ENCODE measurements around the gene ALDH2. TPM values are rescaled to one million over a fixed set of nuclear protein-coding genes. Genes with fewer than 3 reads are reported as not detected.
"Not testable (repeated sequence)": the region's sequence is repeated elsewhere in the genome, so short reads cannot be mapped to it uniquely, and the experiment has no call there.

The ALDH2 gene
- 28.1 TPM for polyA plus RNA-seq (2013, experiment 1 of 2)
- polyA plus RNA-seq (2013, experiment 2 of 2): 30.7 TPM

- Histone ChIP-seq H3K27ac (ENCODE audit: low read depth, low read length) (peak within 1 kb of the TSS; percentile 71; the same call in 1 of the 2 replicates), H3K27me3 (ENCODE audit: insufficient read depth, low read length) (peaks cover 8% of the 10 kb centered on the region; the same call in 1 of the 2 replicates), H3K4me3 (ENCODE audit: low read length) (peak within 1 kb of the TSS; percentile 74), H3K36me3 (ENCODE audit: insufficient read depth, low read length) (no peaks in the 10 kb centered on the region), H3K4me1 (ENCODE audit: insufficient read depth, low read length) (peaks cover 9% of the 10 kb centered on the region), H3K9me3 (ENCODE audit: insufficient read depth, low read depth, low read length) (no peaks in the 10 kb centered on the region), H3K9ac (ENCODE audit: low read depth, low read length) (peak within 1 kb of the TSS; percentile 82)
- WGBS: under 1% methylated on average over 73 of the region's 73 CpGs
Measured at GRCh38 chr12:111766608-111767361, at the start of gene ALDH2. TSS of gene ALDH2 (plus strand) at chr12:111766933. CDS start at chr12:111766983, 50 bp downstream.

- not testable (repeated sequence) for H3K4me1 ChIP-seq (ENCODE audit: insufficient read depth, low read length); H3K9ac ChIP-seq (ENCODE audit: low read depth, low read length); H3K9me3 ChIP-seq (ENCODE audit: insufficient read depth, low read depth, low read length); H3K4me3 ChIP-seq (ENCODE audit: low read length); H3K27me3 ChIP-seq (ENCODE audit: insufficient read depth, low read length); H3K27ac ChIP-seq (ENCODE audit: low read depth, low read length)
- 97% methylated on average over 10 of the region's 10 CpGs for WGBS
- peaks cover 54% of the 10 kb centered on the region for H3K36me3 ChIP-seq (ENCODE audit: insufficient read depth, low read length)
Measured at GRCh38 chr12:111719316-111719715, 47.4 kb upstream of the ALDH2 start.

GRCh38 chr12:111720457-111720856 is 46.3 kb upstream of the ALDH2 start:
- Histone ChIP-seq H3K4me3 (ENCODE audit: low read length) (no peak overlapping the region), H3K36me3 (ENCODE audit: insufficient read depth, low read length) (peaks cover 54% of the 10 kb centered on the region), H3K27me3 (ENCODE audit: insufficient read depth, low read length) (no peaks in the 10 kb centered on the region), H3K27ac (ENCODE audit: low read depth, low read length) (no peak overlapping the region), H3K9ac (ENCODE audit: low read depth, low read length) (no peak overlapping the region), H3K9me3 (ENCODE audit: insufficient read depth, low read depth, low read length) (peaks cover 3% of the 10 kb centered on the region; the same call in 1 of the 2 replicates), H3K4me1 (ENCODE audit: insufficient read depth, low read length) (no peaks in the 10 kb centered on the region)
- WGBS: 97% methylated on average over 4 of the region's 6 CpGs

GRCh38 chr12:111723646-111724360 is 42.9 kb upstream of the ALDH2 start:
- H3K27ac ChIP-seq (ENCODE audit: low read depth, low read length); H3K4me3 ChIP-seq (ENCODE audit: low read length); H3K4me1 ChIP-seq (ENCODE audit: insufficient read depth, low read length); H3K9ac ChIP-seq (ENCODE audit: low read depth, low read length); H3K9me3 ChIP-seq (ENCODE audit: insufficient read depth, low read depth, low read length); H3K27me3 ChIP-seq (ENCODE audit: insufficient read depth, low read length): not testable (repeated sequence)
- WGBS: 95% methylated on average over 41 of the region's 46 CpGs
- H3K36me3 ChIP-seq (ENCODE audit: insufficient read depth, low read length): peaks cover 46% of the 10 kb centered on the region

- H3K27ac ChIP-seq (ENCODE audit: low read depth, low read length): no peak overlapping the region
- peaks cover 40% of the 10 kb centered on the region for H3K36me3 ChIP-seq (ENCODE audit: insufficient read depth, low read length)
Measured at GRCh38 chr12:111728795-111729194, 37.9 kb upstream of the ALDH2 start.

GRCh38 chr12:111730420-111730819 is 36.3 kb upstream of the ALDH2 start:
- 89% methylated on average over 9 of the region's 9 CpGs for WGBS
- Histone ChIP-seq H3K4me1 (ENCODE audit: insufficient read depth, low read length) (no peaks in the 10 kb centered on the region), H3K9ac (ENCODE audit: low read depth, low read length) (no peak overlapping the region), H3K36me3 (ENCODE audit: insufficient read depth, low read length) (peaks cover 37% of the 10 kb centered on the region), H3K27ac (ENCODE audit: low read depth, low read length) (no peak overlapping the region), H3K9me3 (ENCODE audit: insufficient read depth, low read depth, low read length) (no peaks in the 10 kb centered on the region), H3K27me3 (ENCODE audit: insufficient read depth, low read length) (no peaks in the 10 kb centered on the region), H3K4me3 (ENCODE audit: low read length) (no peak overlapping the region)

More at GRCh38 chr12:111728795-111729194, 37.9 kb upstream of the ALDH2 start:
- H3K27me3 ChIP-seq (ENCODE audit: insufficient read depth, low read length): no peaks in the 10 kb centered on the region
- peaks cover 3% of the 10 kb centered on the region; the same call in 1 of the 2 replicates for H3K9me3 ChIP-seq (ENCODE audit: insufficient read depth, low read depth, low read length)
- H3K9ac ChIP-seq (ENCODE audit: low read depth, low read length): no peak overlapping the region
- WGBS: 95% methylated on average over 2 of the region's 2 CpGs
- H3K4me3 ChIP-seq (ENCODE audit: low read length): no peak overlapping the region
- no peaks in the 10 kb centered on the region for H3K4me1 ChIP-seq (ENCODE audit: insufficient read depth, low read length)

GRCh38 chr12:111732786-111733185 is 33.9 kb upstream of the ALDH2 start:
- no peak overlapping the region for H3K27ac ChIP-seq (ENCODE audit: low read depth, low read length)
- H3K27me3 ChIP-seq (ENCODE audit: insufficient read depth, low read length): no peaks in the 10 kb centered on the region
- 95% methylated on average over 4 of the region's 4 CpGs for whole genome bisulfite sequencing
- H3K9me3 ChIP-seq (ENCODE audit: insufficient read depth, low read depth, low read length): no peaks in the 10 kb centered on the region
- no peak overlapping the region for H3K9ac ChIP-seq (ENCODE audit: low read depth, low read length)
- H3K36me3 ChIP-seq (ENCODE audit: insufficient read depth, low read length): peaks cover 39% of the 10 kb centered on the region
- H3K4me1 ChIP-seq (ENCODE audit: insufficient read depth, low read length): no peaks in the 10 kb centered on the region
- no peak overlapping the region for H3K4me3 ChIP-seq (ENCODE audit: low read length)

GRCh38 chr12:111733340-111733915 is 33.3 kb upstream of the ALDH2 start:
- H3K36me3 ChIP-seq (ENCODE audit: insufficient read depth, low read length): peaks cover 37% of the 10 kb centered on the region
- H3K27ac ChIP-seq (ENCODE audit: low read depth, low read length): no peak overlapping the region
- no peaks in the 10 kb centered on the region for H3K27me3 ChIP-seq (ENCODE audit: insufficient read depth, low read length)
- H3K4me3 ChIP-seq (ENCODE audit: low read length): no peak overlapping the region
- no peak overlapping the region for H3K9ac ChIP-seq (ENCODE audit: low read depth, low read length)
- H3K4me1 ChIP-seq (ENCODE audit: insufficient read depth, low read length): no peaks in the 10 kb centered on the region
- H3K9me3 ChIP-seq (ENCODE audit: insufficient read depth, low read depth, low read length): no peaks in the 10 kb centered on the region
- 89% methylated on average over 8 of the region's 8 CpGs for WGBS

GRCh38 chr12:111739524-111739923 is 27.2 kb upstream of the ALDH2 start:
- H3K9me3 ChIP-seq (ENCODE audit: insufficient read depth, low read depth, low read length); H3K4me3 ChIP-seq (ENCODE audit: low read length); H3K4me1 ChIP-seq (ENCODE audit: insufficient read depth, low read length); H3K27ac ChIP-seq (ENCODE audit: low read depth, low read length); H3K27me3 ChIP-seq (ENCODE audit: insufficient read depth, low read length); H3K9ac ChIP-seq (ENCODE audit: low read depth, low read length): not testable (repeated sequence)
- WGBS: 96% methylated on average over 9 of the region's 9 CpGs
- peaks cover 18% of the 10 kb centered on the region for H3K36me3 ChIP-seq (ENCODE audit: insufficient read depth, low read length)

GRCh38 chr12:111741235-111741812 is 25.4 kb upstream of the ALDH2 start:
- 89% methylated on average over 3 of the region's 4 CpGs for WGBS
- H3K9ac ChIP-seq (ENCODE audit: low read depth, low read length): no peak overlapping the region

GRCh38 chr12:111745211-111745610 is 21.5 kb upstream of the ALDH2 start:
- WGBS: 90% methylated on average over 4 of the region's 4 CpGs

More at GRCh38 chr12:111741235-111741812, 25.4 kb upstream of the ALDH2 start:
- Histone ChIP-seq H3K36me3 (ENCODE audit: insufficient read depth, low read length) (peaks cover 29% of the 10 kb centered on the region), H3K4me3 (ENCODE audit: low read length) (no peak overlapping the region), H3K4me1 (ENCODE audit: insufficient read depth, low read length) (no peaks in the 10 kb centered on the region), H3K27ac (ENCODE audit: low read depth, low read length) (no peak overlapping the region), H3K27me3 (ENCODE audit: insufficient read depth, low read length) (no peaks in the 10 kb centered on the region), H3K9me3 (ENCODE audit: insufficient read depth, low read depth, low read length) (no peaks in the 10 kb centered on the region)

More at GRCh38 chr12:111745211-111745610, 21.5 kb upstream of the ALDH2 start:
- Histone ChIP-seq H3K36me3 (ENCODE audit: insufficient read depth, low read length) (peaks cover 39% of the 10 kb centered on the region), H3K9me3 (ENCODE audit: insufficient read depth, low read depth, low read length) (no peaks in the 10 kb centered on the region), H3K27ac (ENCODE audit: low read depth, low read length) (no peak overlapping the region), H3K4me3 (ENCODE audit: low read length) (no peak overlapping the region), H3K4me1 (ENCODE audit: insufficient read depth, low read length) (no peaks in the 10 kb centered on the region), H3K27me3 (ENCODE audit: insufficient read depth, low read length) (no peaks in the 10 kb centered on the region), H3K9ac (ENCODE audit: low read depth, low read length) (no peak overlapping the region)
